Measurements from ENCODE around the gene C1orf105. TPM values are rescaled to one million over a fixed set of nuclear protein-coding genes. Genes with fewer than 3 reads are reported as not detected.

C1orf105 gene
- total and polyA plus RNA-seq, 2 experiments from 2014 or later = not detected

DNA sequence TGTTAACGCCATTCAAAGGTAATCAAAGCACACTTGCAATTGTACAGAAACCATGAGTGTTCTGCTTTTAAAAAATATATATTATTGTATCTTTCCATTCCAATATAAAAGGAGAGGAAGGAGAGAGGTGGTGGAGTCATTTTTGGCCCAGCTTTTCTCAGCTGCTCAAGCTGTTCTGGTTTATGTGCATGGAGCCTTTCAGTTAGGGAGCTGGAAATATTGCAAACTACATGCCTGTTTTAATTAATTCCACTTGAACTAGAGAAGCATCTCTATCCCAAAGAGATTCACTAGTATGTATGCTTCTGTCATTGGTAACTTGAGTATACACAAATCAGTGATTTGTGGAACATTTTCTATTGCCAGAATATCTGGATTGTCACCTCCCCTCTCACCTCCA lies 28.5 kb upstream of the C1orf105 start:
- Histone ChIP-seq H3K27me3 (ENCODE audit: insufficient read depth) (no peaks in the 10 kb centered on the region), H3K4me2 (no peak overlapping the region), H3K4me1 (ENCODE audit: insufficient read depth) (peaks cover 34% of the 10 kb centered on the region), H3K9me2 (ENCODE audit: insufficient read depth) (no peaks in the 10 kb centered on the region), H3K79me2 (replicated peaks; ENCODE audit: insufficient read depth) (no peaks in the 10 kb centered on the region), H4K20me1 (replicated peaks; ENCODE audit: insufficient read depth) (no peaks in the 10 kb centered on the region), H3K36me3 (ENCODE audit: insufficient read depth) (no peaks in the 10 kb centered on the region), H3K27ac (ENCODE audit: low read depth) (no peak overlapping the region), H3F3A (replicated peaks; ENCODE audit: low read depth) (no peaks in the 10 kb centered on the region), H3K4me3 (no peak overlapping the region), H2AFZ (no peak overlapping the region)
- no peak overlapping the region for H3K4me3 Mint-ChIP-seq
- no peaks in the 10 kb centered on the region for H3K36me3 Mint-ChIP-seq (ENCODE audit: low read depth)
- TF ChIP-seq, protein P1, sequence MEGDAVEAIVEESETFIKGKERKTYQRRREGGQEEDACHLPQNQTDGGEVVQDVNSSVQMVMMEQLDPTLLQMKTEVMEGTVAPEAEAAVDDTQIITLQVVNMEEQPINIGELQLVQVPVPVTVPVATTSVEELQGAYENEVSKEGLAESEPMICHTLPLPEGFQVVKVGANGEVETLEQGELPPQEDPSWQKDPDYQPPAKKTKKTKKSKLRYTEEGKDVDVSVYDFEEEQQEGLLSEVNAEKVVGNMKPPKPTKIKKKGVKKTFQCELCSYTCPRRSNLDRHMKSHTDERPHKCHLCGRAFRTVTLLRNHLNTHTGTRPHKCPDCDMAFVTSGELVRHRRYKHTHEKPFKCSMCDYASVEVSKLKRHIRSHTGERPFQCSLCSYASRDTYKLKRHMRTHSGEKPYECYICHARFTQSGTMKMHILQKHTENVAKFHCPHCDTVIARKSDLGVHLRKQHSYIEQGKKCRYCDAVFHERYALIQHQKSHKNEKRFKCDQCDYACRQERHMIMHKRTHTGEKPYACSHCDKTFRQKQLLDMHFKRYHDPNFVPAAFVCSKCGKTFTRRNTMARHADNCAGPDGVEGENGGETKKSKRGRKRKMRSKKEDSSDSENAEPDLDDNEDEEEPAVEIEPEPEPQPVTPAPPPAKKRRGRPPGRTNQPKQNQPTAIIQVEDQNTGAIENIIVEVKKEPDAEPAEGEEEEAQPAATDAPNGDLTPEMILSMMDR (conservative IDR thresholded peaks at IDR 0.05; ENCODE audit: low read depth in 2 of 2) = no peak
- DNase-seq (ENCODE audit: low spot score) (no peak), ATAC-seq (no peak)
- H3K4me1 Mint-ChIP-seq = peaks cover 37% of the 10 kb centered on the region
- no peak overlapping the region for H3K27ac Mint-ChIP-seq
- H3K27me3 Mint-ChIP-seq (ENCODE audit: insufficient read depth, low read depth, poor library complexity) = no peaks in the 10 kb centered on the region
- H3K9me3 Mint-ChIP-seq = no peaks in the 10 kb centered on the region; the same call in 2 of the 3 replicates

DNA sequence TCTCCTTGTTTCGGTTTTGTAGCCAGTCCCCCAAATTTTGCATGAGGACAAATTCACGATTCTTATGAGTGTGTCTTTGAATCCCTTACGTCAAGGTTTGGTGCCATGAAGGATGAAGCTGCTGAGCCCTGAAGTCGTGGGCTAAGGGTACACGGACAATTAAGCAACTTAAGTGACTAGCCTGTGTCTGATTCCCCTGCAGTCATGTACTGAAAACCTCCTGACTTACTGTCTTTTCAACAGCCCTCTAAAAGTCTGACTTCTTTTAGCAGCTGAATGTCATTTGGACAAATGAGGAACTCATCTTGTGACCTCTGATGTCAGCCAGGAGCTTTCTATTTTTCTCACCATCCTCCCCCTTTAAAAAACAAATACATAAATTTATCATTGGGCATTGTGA lies 27.1 kb upstream of the C1orf105 start:
- H3K27ac Mint-ChIP-seq = no peak overlapping the region

More for the DNA sequence above, 27.1 kb upstream of the C1orf105 start:
- H3K4me2 ChIP-seq = no peak overlapping the region
- DNase-seq (ENCODE audit: low spot score) (no peak), ATAC-seq (no peak)
- H3K27ac ChIP-seq (ENCODE audit: low read depth) = no peak overlapping the region
- no peaks in the 10 kb centered on the region for H3F3A ChIP-seq (replicated peaks; ENCODE audit: low read depth)
- no peak overlapping the region for H3K4me3 ChIP-seq
- no peaks in the 10 kb centered on the region for H4K20me1 ChIP-seq (replicated peaks; ENCODE audit: insufficient read depth)
- H2AFZ ChIP-seq = no peak overlapping the region
- no peak for TF ChIP-seq NANOG (IDR thresholded peaks at IDR 0.05; ENCODE audit: borderline replicate concordance)
- TF ChIP-seq STAT1 (IDR thresholded peaks at IDR 0.05; ENCODE audit: unreplicated experiment) = no peak
- no peak for TF ChIP-seq REST (IDR thresholded peaks at IDR 0.05; ENCODE audit: unreplicated experiment)
- no peak for TF ChIP-seq ETS1 (IDR thresholded peaks at IDR 0.05)
- no peak for TF ChIP-seq JUNB (IDR thresholded peaks at IDR 0.05; ENCODE audit: unreplicated experiment)
- TF ChIP-seq, protein P1 (conservative IDR thresholded peaks at IDR 0.05; ENCODE audit: low read depth in 2 of 2) = no peak
- TF ChIP-seq EZH2phosphoT487 (IDR thresholded peaks at IDR 0.05; ENCODE audit: unreplicated experiment) = no peak
- TF ChIP-seq ZNF114 (CRISPR knock-in tag; IDR thresholded peaks at IDR 0.05) = no peak
- no peak for TF ChIP-seq POLR2AphosphoS5 (IDR thresholded peaks at IDR 0.05; ENCODE audit: low read depth)
- H3K27me3 Mint-ChIP-seq (ENCODE audit: insufficient read depth, low read depth, poor library complexity) = no peaks in the 10 kb centered on the region
- no peaks in the 10 kb centered on the region for H3K27me3 ChIP-seq (ENCODE audit: insufficient read depth)
- H3K79me2 ChIP-seq (replicated peaks; ENCODE audit: insufficient read depth) = no peaks in the 10 kb centered on the region
- no peaks in the 10 kb centered on the region for H3K36me3 Mint-ChIP-seq (ENCODE audit: low read depth)
- no peaks in the 10 kb centered on the region for H3K9me2 ChIP-seq (ENCODE audit: insufficient read depth)
- H3K9me3 Mint-ChIP-seq = no peaks in the 10 kb centered on the region; the same call in 2 of the 3 replicates
- H3K4me1 Mint-ChIP-seq = peaks cover 37% of the 10 kb centered on the region
- no peak overlapping the region for H3K4me3 Mint-ChIP-seq
- H3K4me1 ChIP-seq (ENCODE audit: insufficient read depth) = peaks cover 34% of the 10 kb centered on the region
- H3K36me3 ChIP-seq (ENCODE audit: insufficient read depth) = no peaks in the 10 kb centered on the region
